Stimulated activated CD8-positive, alpha-beta memory T cell treated with anti-CD3 and anti-CD28 coated beads, Interleukin-4, amount 100 ng/mL, for 4 hours (primary cell): ENCODE data around the gene INPP4A.

Experiments
- DNase-seq, 2 donors: peaks; one replicate each; pipeline ENCODE4 v3.0.0-alpha.2; 2020; ENCODE audit warnings: low read depth in 2 of 2, low spot score in 1 of 2

Gene INPP4A

GRCh38 chr2:98489971-98490962 lies 45.6 kb downstream of the INPP4A start:
- DNase-seq, result no peak

GRCh38 chr2:98492441-98492840 lies 47.8 kb downstream of the INPP4A start:
- DNase-seq, result no peak

GRCh38 chr2:98494699-98495098 lies 50.0 kb downstream of the INPP4A start:
- no peak for DNase-seq

GRCh38 chr2:98496750-98497493 lies 52.3 kb downstream of the INPP4A start:
- no peak for DNase-seq

GRCh38 chr2:98498703-98499440 lies 54.2 kb downstream of the INPP4A start:
- no peak for DNase-seq

GRCh38 chr2:98500561-98500960 lies 55.9 kb downstream of the INPP4A start:
- no peak for DNase-seq

- no peak for DNase-seq
These were observed 56.6 kb downstream of the INPP4A start for GRCh38 chr2:98501223-98501622.

GRCh38 chr2:98501876-98502275 lies 57.2 kb downstream of the INPP4A start:
- DNase-seq, result no peak

GRCh38 chr2:98502556-98503335 lies 58.1 kb downstream of the INPP4A start:
- no peak for DNase-seq

GRCh38 chr2:98503481-98504105 lies 58.9 kb downstream of the INPP4A start:
- DNase-seq, result no peak

GRCh38 chr2:98504381-98505109 lies 59.9 kb downstream of the INPP4A start:
- DNase-seq, result no peak

- no peak for DNase-seq
These were observed 60.7 kb downstream of the INPP4A start for GRCh38 chr2:98505311-98505808.

- no peak for DNase-seq
These were observed 61.5 kb downstream of the INPP4A start for GRCh38 chr2:98505971-98506664.

- no peak for DNase-seq
These were observed 62.2 kb downstream of the INPP4A start for GRCh38 chr2:98506881-98507280.

- DNase-seq, result no peak
These were observed 62.8 kb downstream of the INPP4A start for GRCh38 chr2:98507461-98507860.

- DNase-seq, result no peak
These were observed 63.4 kb downstream of the INPP4A start for GRCh38 chr2:98507891-98508708.

- peak; percentile 19 to 48 for DNase-seq
These were observed 64.0 kb downstream of the INPP4A start for GRCh38 chr2:98508709-98509066.
